WERI-Rb-1 (cell line): ENCODE measurements around the gene STPG2.
"Not testable (repeated sequence)": the region's sequence is repeated elsewhere in the genome, so short reads cannot be mapped to it uniquely, and the experiment has no call there.

ENCODE experiments used
- DNase-seq: peaks from one replicate; pipeline ENCODE4 v3.0.0-alpha.2; 2020
- H3K27ac ChIP-seq: fragments of 250-450 bp; sonication (Bioruptor Pico); 2 replicates; pipeline ENCODE4 v1.5.1; 2020; ENCODE audit warnings: mild to moderate bottlenecking, moderate library complexity
- H3K27me3 ChIP-seq: fragments of 250-450 bp; sonication (Bioruptor Pico); 2 replicates; pipeline ENCODE4 v1.5.1; 2021; ENCODE audit warnings: mild to moderate bottlenecking, low read depth, moderate library complexity; ENCODE audit not compliant: insufficient read depth, severe bottlenecking
- H3K36me3 ChIP-seq: fragments of 250-450 bp; sonication (Bioruptor Pico); 2 replicates; pipeline ENCODE4 v1.5.1; 2020; ENCODE audit warnings: mild to moderate bottlenecking, moderate library complexity
- H3K4me3 ChIP-seq: 2 replicates; pipeline ENCODE4 v1.5.1; 2011; ENCODE audit warnings: low read depth, mild to moderate bottlenecking, control low read depth, low read length
- H3K9me3 ChIP-seq: fragments of 250-450 bp; sonication (Bioruptor Pico); 2 replicates; pipeline ENCODE4 v1.5.1; 2021; ENCODE audit warnings: mild to moderate bottlenecking, moderate library complexity; ENCODE audit not compliant: severe bottlenecking
- CTCF ChIP-seq: IDR thresholded peaks from 2 replicates; pipeline ENCODE4 v1.5.1; 2011; ENCODE audit warnings: low read depth, mild to moderate bottlenecking, control low read depth, inconsistent platforms, low read length

The STPG2 gene

GRCh38 chr4:97585274-97585673, 558.0 kb downstream of the STPG2 start:
- TF ChIP-seq CTCF: no peak
- no peak for DNase-seq
- Histone ChIP-seq H3K27ac (no peak overlapping the region), H3K27me3 (no peaks in the 10 kb centered on the region), H3K4me3 (no peak overlapping the region), H3K36me3 (no peaks in the 10 kb centered on the region), H3K9me3 (no peaks in the 10 kb centered on the region)

GRCh38 chr4:97582890-97583289, 560.4 kb downstream of the STPG2 start:
- H3K27me3 ChIP-seq: no peaks in the 10 kb centered on the region
- no peak overlapping the region for H3K27ac ChIP-seq
- TF ChIP-seq CTCF: no peak
- no peak overlapping the region for H3K4me3 ChIP-seq
- no peaks in the 10 kb centered on the region for H3K9me3 ChIP-seq
- H3K36me3 ChIP-seq: no peaks in the 10 kb centered on the region
- DNase-seq: no peak

GRCh38 chr4:97577004-97577403, 566.3 kb downstream of the STPG2 start:
- Histone ChIP-seq H3K36me3 (no peaks in the 10 kb centered on the region), H3K9me3 (no peaks in the 10 kb centered on the region), H3K27ac (no peak overlapping the region), H3K27me3 (no peaks in the 10 kb centered on the region), H3K4me3 (no peak overlapping the region)
- TF ChIP-seq CTCF: no peak
- DNase-seq: no peak

GRCh38 chr4:97560009-97560408, 583.3 kb downstream of the STPG2 start:
- no peaks in the 10 kb centered on the region for H3K27me3 ChIP-seq
- DNase-seq: no peak

GRCh38 chr4:97558204-97558778, 585.0 kb downstream of the STPG2 start:
- no peak for TF ChIP-seq CTCF
- Histone ChIP-seq H3K27ac (no peak overlapping the region), H3K4me3 (no peak overlapping the region), H3K36me3 (no peaks in the 10 kb centered on the region), H3K9me3 (peaks cover 3% of the 10 kb centered on the region), H3K27me3 (no peaks in the 10 kb centered on the region)
- DNase-seq: no peak

More at GRCh38 chr4:97560009-97560408, 583.3 kb downstream of the STPG2 start:
- no peak overlapping the region for H3K4me3 ChIP-seq
- no peak for TF ChIP-seq CTCF
- H3K36me3 ChIP-seq: no peaks in the 10 kb centered on the region
- peaks cover 3% of the 10 kb centered on the region for H3K9me3 ChIP-seq
- H3K27ac ChIP-seq: no peak overlapping the region

- DNase-seq, H3K36me3 ChIP-seq, H3K9me3 ChIP-seq, H3K4me3 ChIP-seq, H3K27ac ChIP-seq, H3K27me3 ChIP-seq: not testable (repeated sequence)
Measured at GRCh38 chr4:97550637-97551036, 592.6 kb downstream of the STPG2 start.
